K562 (cell line): Measurements from ENCODE around the gene KCTD7. TPM values are rescaled to one million over a fixed set of nuclear protein-coding genes. Genes with fewer than 3 reads are reported as not detected.
A peak's percentile ranks its signal among the peaks of the same experiment; 100 is the strongest.

Experiments
- C11orf30 ChIP-seq: fragments of 450-650 bp; IDR thresholded peaks from 2 replicates; pipeline ENCODE4 v1.6.1; 2016; ENCODE audit warnings: low read depth, mild to moderate bottlenecking
- CGGBP1 ChIP-seq: fragments of 250-450 bp; sonication (Bioruptor Pico); IDR thresholded peaks from 2 replicates; pipeline ENCODE4 v1.9.0; 2021; ENCODE audit warnings: mild to moderate bottlenecking
- ETS2 ChIP-seq: IDR thresholded peaks from 2 replicates; pipeline ENCODE4 v1.6.1; 2016; ENCODE audit warnings: borderline replicate concordance, missing genetic modification characterization, mild to moderate bottlenecking, moderate library complexity, missing compliant biosample characterization; ENCODE audit not compliant: poor library complexity, severe bottlenecking
- FOXK2 ChIP-seq, 2 experiments: fragments of 450-650 bp; IDR thresholded peaks in 1 of 2; conservative IDR thresholded peaks in 1 of 2; 2 replicates each; pipeline ENCODE4 v1.6.1; 2016; ENCODE audit warnings: low read depth in 2 of 2, mild to moderate bottlenecking in 1 of 2
- GABPB1 ChIP-seq: sonication (generic); formaldehyde crosslinking; IDR thresholded peaks from 2 replicates; pipeline ENCODE4 v1.8.0; 2022; ENCODE audit warnings: mild to moderate bottlenecking, missing genetic modification reagents
- GTF2F1 ChIP-seq: IDR thresholded peaks from 2 replicates; pipeline ENCODE4 v1.6.1; 2011; ENCODE audit warnings: low read depth, low read length, improper control_type of control experiment
- ILK ChIP-seq: fragments of 450-650 bp; IDR thresholded peaks from 2 replicates; pipeline ENCODE4 v1.6.1; 2016; ENCODE audit warnings: missing genetic modification characterization, low read depth, mild to moderate bottlenecking, missing compliant biosample characterization, moderate library complexity, borderline replicate concordance
- KDM2B ChIP-seq: fragments of 250-450 bp; sonication (Bioruptor Pico); IDR thresholded peaks from 2 replicates; pipeline ENCODE4 v1.8.0; 2021; ENCODE audit warnings: mild to moderate bottlenecking, moderate library complexity
- MLX ChIP-seq, 2 experiments: fragments of 450-650 bp in 1 of 2; sonication (generic) in 1 of 2; formaldehyde crosslinking; conservative IDR thresholded peaks; 2 replicates each; pipeline versions ENCODE4 v1.4.0 to v1.8.1; 2020 to 2022; ENCODE audit warnings: mild to moderate bottlenecking in 1 of 2, missing genetic modification reagents in 1 of 2
- NELFE ChIP-seq: IDR thresholded peaks from 2 replicates; pipeline ENCODE4 v1.6.1; 2011; ENCODE audit warnings: mild to moderate bottlenecking; ENCODE audit not compliant: insufficient read depth, insufficient read length
- PRDM10 ChIP-seq: fragments of 450-650 bp; IDR thresholded peaks from 2 replicates; pipeline ENCODE4 v1.6.1; 2018; ENCODE audit not compliant: partially characterized antibody
- RB1 ChIP-seq: fragments of 450-650 bp; IDR thresholded peaks from 2 replicates; pipeline ENCODE4 v1.6.1; 2017; ENCODE audit warnings: low read depth, mild to moderate bottlenecking
- U2AF1 ChIP-seq: fragments of 200-400 bp; formaldehyde crosslinking; optimal IDR thresholded peaks from 2 replicates; pipeline ENCODE3; 2017; ENCODE audit warnings: mild to moderate bottlenecking, low read depth, low read length, moderate library complexity
- ZKSCAN1 ChIP-seq: fragments of 150-350 bp; IDR thresholded peaks from 2 replicates; pipeline ENCODE4 v1.6.1; 2016; ENCODE audit warnings: low read depth, low read length
- ZNF12 ChIP-seq: sonication (generic); formaldehyde crosslinking; IDR thresholded peaks from 2 replicates; pipeline ENCODE4 v1.4.0; 2020; ENCODE audit warnings: mild to moderate bottlenecking, missing genetic modification reagents
- ZNF75A ChIP-seq: fragments of 450-650 bp; formaldehyde crosslinking; IDR thresholded peaks from 2 replicates; pipeline ENCODE4 v1.4.0; 2020; ENCODE audit warnings: mild to moderate bottlenecking
- ZSCAN32 ChIP-seq: fragments of 450-650 bp; formaldehyde crosslinking; IDR thresholded peaks from 2 replicates; pipeline ENCODE4 v1.4.0; 2020; ENCODE audit warnings: mild to moderate bottlenecking, moderate library complexity
- polyA plus RNA-seq, 8 experiments: library from polyadenylated mRNA; depleted of rRNA in 4 of 8; stranded (reverse) in 5 of 8; unstranded in 3 of 8; fragments of >200 nt; fragmentation: Nextera tagmentation in 2 of 8; fragmentation: Illumina TruSeq in 1 of 8; extraction: Ambion mirVana in 2 of 8; extraction: Trizol in 1 of 8; gene quantifications; 2 replicates each; pipeline versions ENCODE4 v1.2.1 to v1.2.3, GENCODE V29; 2011 to 2014; ENCODE audit warnings: inconsistent platforms in 1 of 8, missing spikeins in 1 of 8
- total RNA-seq, 7 experiments: library from RNA; depleted of rRNA in 6 of 7; stranded (reverse); fragments of >200 nt in 6 of 7; fragmentation: Illumina TruSeq in 2 of 7; extraction: Trizol in 2 of 7; gene quantifications; 2 replicates each; pipeline versions ENCODE4 v1.2.1 to v1.2.3, GENCODE V29; 2011 to 2021; ENCODE audit warnings: low replicate concordance in 1 of 7
- TF ChIP-seq, protein P1 (sequence below): fragments of 250-450 bp; sonication (Bioruptor Pico); IDR thresholded peaks from 2 replicates; pipeline ENCODE4 v1.8.0; 2022; ENCODE audit warnings: inconsistent platforms, mild to moderate bottlenecking, moderate library complexity, borderline replicate concordance
- TF ChIP-seq, protein P2 (sequence below): fragments of 450-650 bp; IDR thresholded peaks from 2 replicates; pipeline ENCODE4 v1.6.1; 2016; ENCODE audit warnings: low read depth, mild to moderate bottlenecking, moderate library complexity

KCTD7 gene
- total and polyA plus RNA-seq, 9 of the 15 experiments (the other 6 are each of a cell fraction or from before 2014, with no cell fraction given), result 1.5 to 26.0 (median 9.0) TPM

DNA sequence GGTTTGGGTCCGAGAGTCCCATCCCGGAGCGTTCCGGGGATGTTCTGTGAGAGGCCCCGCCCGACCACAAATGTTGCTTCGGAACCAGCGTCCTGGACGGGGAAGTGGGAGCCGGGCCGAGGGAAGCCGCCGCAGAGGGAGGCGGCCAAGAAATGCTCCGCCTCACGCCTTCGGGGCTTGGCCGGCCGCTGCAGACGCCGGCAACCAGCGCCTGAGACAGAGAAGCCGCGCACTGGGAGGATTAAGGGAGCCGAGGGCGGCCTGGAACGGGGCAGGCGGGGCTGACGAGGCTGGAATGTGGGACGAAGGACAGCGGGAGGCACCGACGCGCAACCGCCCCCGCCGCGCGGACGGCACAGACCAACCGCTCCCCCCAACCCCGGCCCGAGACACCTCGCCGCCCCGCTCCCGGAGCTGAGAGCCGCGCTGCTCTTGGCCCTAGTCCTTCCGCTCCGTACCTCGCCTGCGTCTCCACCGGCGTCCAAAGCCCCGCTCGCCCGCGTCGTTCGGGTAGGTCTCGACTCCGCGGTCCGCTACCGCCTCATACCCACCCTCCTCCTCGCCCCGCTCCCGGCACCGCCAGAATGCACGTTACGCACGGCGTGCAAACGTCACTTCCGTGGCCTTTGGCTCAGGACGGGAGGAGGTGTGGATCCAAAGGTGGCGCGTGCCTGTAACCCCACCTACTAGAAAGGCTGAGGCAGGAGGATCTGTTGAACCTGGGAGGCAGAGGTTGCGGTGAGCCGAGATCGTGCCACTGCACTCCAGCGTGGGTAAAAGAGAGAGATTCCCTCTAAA lies 36.7 kb upstream of the KCTD7 start (continued):
- TF ChIP-seq, protein P1, sequence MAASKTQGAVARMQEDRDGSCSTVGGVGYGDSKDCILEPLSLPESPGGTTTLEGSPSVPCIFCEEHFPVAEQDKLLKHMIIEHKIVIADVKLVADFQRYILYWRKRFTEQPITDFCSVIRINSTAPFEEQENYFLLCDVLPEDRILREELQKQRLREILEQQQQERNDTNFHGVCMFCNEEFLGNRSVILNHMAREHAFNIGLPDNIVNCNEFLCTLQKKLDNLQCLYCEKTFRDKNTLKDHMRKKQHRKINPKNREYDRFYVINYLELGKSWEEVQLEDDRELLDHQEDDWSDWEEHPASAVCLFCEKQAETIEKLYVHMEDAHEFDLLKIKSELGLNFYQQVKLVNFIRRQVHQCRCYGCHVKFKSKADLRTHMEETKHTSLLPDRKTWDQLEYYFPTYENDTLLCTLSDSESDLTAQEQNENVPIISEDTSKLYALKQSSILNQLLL, result no peak
- TF ChIP-seq MLX (CRISPR knock-in tag; conservative IDR thresholded peaks at IDR 0.05) (peak in 1 of 2 experiments; percentile 26; a peak in 1 of 4 replicates), KDM2B (CRISPR knock-in tag) (0 out of 2 replicates have a peak, but pooled peaks have one; percentile 75), ZNF75A (CRISPR knock-in tag) (no peak), GABPB1 (peak; percentile 95), FOXK2 (conservative IDR thresholded peaks at IDR 0.05 in 1 of 2, IDR thresholded peaks at IDR 0.05 in 1 of 2; ENCODE audit: low read depth in 2 of 2) (peak; percentile 48 to 51; a peak in 2 of 4 replicates), ZSCAN32 (no peak), C11orf30 (peak; percentile 66), PRDM10 (peak; percentile 61), ILK (tag) (no peak), U2AF1 (peak; percentile 41), ZKSCAN1 (0 out of 2 replicates have a peak, but pooled peaks have one; percentile 12), CGGBP1 (CRISPR knock-in tag) (no peak), NELFE (no peak), GTF2F1 (no peak), ETS2 (tag) (no peak), RB1 (peak; percentile 83), ZNF12 (CRISPR knock-in tag) (no peak)
- TF ChIP-seq, protein P2, sequence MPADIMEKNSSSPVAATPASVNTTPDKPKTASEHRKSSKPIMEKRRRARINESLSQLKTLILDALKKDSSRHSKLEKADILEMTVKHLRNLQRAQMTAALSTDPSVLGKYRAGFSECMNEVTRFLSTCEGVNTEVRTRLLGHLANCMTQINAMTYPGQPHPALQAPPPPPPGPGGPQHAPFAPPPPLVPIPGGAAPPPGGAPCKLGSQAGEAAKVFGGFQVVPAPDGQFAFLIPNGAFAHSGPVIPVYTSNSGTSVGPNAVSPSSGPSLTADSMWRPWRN, result peak; percentile 85
